Neural progenitor cell (in vitro differentiated cells): ENCODE results near the gene HEPACAM2. TPM values are rescaled to one million over a fixed set of nuclear protein-coding genes. Genes with fewer than 3 reads are reported as not detected.

Experiments
- DNase-seq: peaks from one replicate; pipeline ENCODE4 v3.0.0-alpha.2; 2016; ENCODE audit warnings: low spot score
- H2AFZ ChIP-seq: fragments of 200-600 bp; sonication (generic); replicated peaks from 2 replicates; pipeline ENCODE4 v1.6.1; 2016; ENCODE audit warnings: antibody characterized with exemption
- H3F3A ChIP-seq: fragments of 200-600 bp; sonication (generic); 2 replicates; pipeline ENCODE4 v1.6.1; 2016; ENCODE audit warnings: antibody characterized with exemption, low read depth
- H3K27ac ChIP-seq: fragments of 200-600 bp; sonication (generic); 2 replicates; pipeline ENCODE4 v1.5.1; 2016; ENCODE audit warnings: mild to moderate bottlenecking
- H3K27me3 ChIP-seq: fragments of 200-600 bp; sonication (generic); 2 replicates; pipeline ENCODE4 v1.6.1; 2016; ENCODE audit warnings: mild to moderate bottlenecking, moderate library complexity
- H3K36me3 ChIP-seq: fragments of 200-600 bp; sonication (generic); 2 replicates; pipeline ENCODE4 v1.5.1; 2016
- H3K4me1 ChIP-seq: fragments of 200-600 bp; sonication (generic); 2 replicates; pipeline ENCODE4 v1.6.1; 2016; ENCODE audit warnings: mixed run types
- H3K4me2 ChIP-seq: fragments of 200-600 bp; sonication (generic); 2 replicates; pipeline ENCODE4 v1.6.1; 2016
- H3K4me3 ChIP-seq: fragments of 200-600 bp; sonication (generic); 2 replicates; pipeline ENCODE4 v1.5.1; 2016
- H3K79me2 ChIP-seq: fragments of 200-600 bp; sonication (generic); 2 replicates; pipeline ENCODE4 v1.6.1; 2016; ENCODE audit warnings: low read depth
- H3K9ac ChIP-seq: fragments of 200-600 bp; sonication (generic); 2 replicates; pipeline ENCODE4 v1.6.1; 2016
- H3K9me3 ChIP-seq: fragments of 200-600 bp; sonication (generic); 2 replicates; pipeline ENCODE4 v1.5.1; 2016; ENCODE audit warnings: low read depth
- H4K20me1 ChIP-seq: fragments of 200-600 bp; sonication (generic); 2 replicates; pipeline ENCODE4 v1.6.1; 2016; ENCODE audit warnings: low read depth
- H3K27ac Mint-ChIP-seq: 3 replicates; pipeline ENCODE4 v1.8.0; 2021; ENCODE audit warnings: mixed read lengths
- H3K27me3 Mint-ChIP-seq: 2 replicates; pipeline ENCODE4 v1.8.0; 2022; ENCODE audit warnings: low read depth, mild to moderate bottlenecking, inconsistent platforms, moderate library complexity, mixed read lengths; ENCODE audit not compliant: insufficient read depth
- H3K36me3 Mint-ChIP-seq: 3 replicates; pipeline ENCODE4 v1.8.0; 2021; ENCODE audit warnings: mixed read lengths
- H3K4me1 Mint-ChIP-seq: 3 replicates; pipeline ENCODE4 v1.8.0; 2021; ENCODE audit warnings: mixed read lengths
- H3K4me3 Mint-ChIP-seq: 3 replicates; pipeline ENCODE4 v1.8.0; 2021; ENCODE audit warnings: mild to moderate bottlenecking, moderate library complexity, mixed read lengths
- H3K9me3 Mint-ChIP-seq: 3 replicates; pipeline ENCODE4 v1.8.0; 2020; ENCODE audit warnings: mixed read lengths
- EZH2 ChIP-seq: fragments of 200-600 bp; sonication (generic); IDR thresholded peaks from 2 replicates; pipeline ENCODE4 v1.6.1; 2017; ENCODE audit warnings: antibody characterized with exemption, mild to moderate bottlenecking, moderate library complexity
- EZH2phosphoT487 ChIP-seq: fragments of 200-600 bp; sonication (generic); IDR thresholded peaks from 2 replicates; pipeline ENCODE4 v1.6.1; 2017; ENCODE audit warnings: antibody characterized with exemption
- total RNA-seq: library from RNA; depleted of rRNA; stranded (reverse); fragments of >200 nt; gene quantifications from 2 replicates; pipeline ENCODE4 v1.2.3, GENCODE V29; 2015; ENCODE audit warnings: low replicate concordance
- TF ChIP-seq, protein P1 (sequence below): fragments of 200-600 bp; sonication (generic); IDR thresholded peaks from 2 replicates; pipeline ENCODE4 v1.5.1; 2017; ENCODE audit warnings: antibody characterized with exemption, mild to moderate bottlenecking

HEPACAM2 gene
- total RNA-seq, 1 donor from 2014 or later = not detected

- no peak for TF ChIP-seq EZH2
- TF ChIP-seq, protein P1, sequence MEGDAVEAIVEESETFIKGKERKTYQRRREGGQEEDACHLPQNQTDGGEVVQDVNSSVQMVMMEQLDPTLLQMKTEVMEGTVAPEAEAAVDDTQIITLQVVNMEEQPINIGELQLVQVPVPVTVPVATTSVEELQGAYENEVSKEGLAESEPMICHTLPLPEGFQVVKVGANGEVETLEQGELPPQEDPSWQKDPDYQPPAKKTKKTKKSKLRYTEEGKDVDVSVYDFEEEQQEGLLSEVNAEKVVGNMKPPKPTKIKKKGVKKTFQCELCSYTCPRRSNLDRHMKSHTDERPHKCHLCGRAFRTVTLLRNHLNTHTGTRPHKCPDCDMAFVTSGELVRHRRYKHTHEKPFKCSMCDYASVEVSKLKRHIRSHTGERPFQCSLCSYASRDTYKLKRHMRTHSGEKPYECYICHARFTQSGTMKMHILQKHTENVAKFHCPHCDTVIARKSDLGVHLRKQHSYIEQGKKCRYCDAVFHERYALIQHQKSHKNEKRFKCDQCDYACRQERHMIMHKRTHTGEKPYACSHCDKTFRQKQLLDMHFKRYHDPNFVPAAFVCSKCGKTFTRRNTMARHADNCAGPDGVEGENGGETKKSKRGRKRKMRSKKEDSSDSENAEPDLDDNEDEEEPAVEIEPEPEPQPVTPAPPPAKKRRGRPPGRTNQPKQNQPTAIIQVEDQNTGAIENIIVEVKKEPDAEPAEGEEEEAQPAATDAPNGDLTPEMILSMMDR = no peak
- TF ChIP-seq EZH2phosphoT487 = no peak
- H3K27ac ChIP-seq = no peak overlapping the region
- H3K4me1 ChIP-seq = no peaks in the 10 kb centered on the region
- H3K79me2 ChIP-seq = no peaks in the 10 kb centered on the region
- H4K20me1 ChIP-seq = no peaks in the 10 kb centered on the region
- Mint-ChIP-seq H3K4me3 (no peak overlapping the region), H3K9me3 (peaks cover 11% of the 10 kb centered on the region), H3K4me1 (no peaks in the 10 kb centered on the region), H3K36me3 (no peaks in the 10 kb centered on the region), H3K27me3 (peaks cover 4% of the 10 kb centered on the region), H3K27ac (no peak overlapping the region)
- no peak overlapping the region for H3K9ac ChIP-seq
- no peak for DNase-seq
- no peak overlapping the region for H3K4me3 ChIP-seq
- no peaks in the 10 kb centered on the region for H3K27me3 ChIP-seq
- H2AFZ ChIP-seq = no peak overlapping the region
- no peaks in the 10 kb centered on the region for H3K36me3 ChIP-seq
- no peaks in the 10 kb centered on the region for H3F3A ChIP-seq
- H3K9me3 ChIP-seq = no peaks in the 10 kb centered on the region
- no peak overlapping the region for H3K4me2 ChIP-seq
Observed at GRCh38 chr7:93172683-93173082, 53.6 kb downstream of the HEPACAM2 start.

GRCh38 chr7:93171606-93172226 is 54.6 kb downstream of the HEPACAM2 start:
- Histone ChIP-seq H3K27me3 (no peaks in the 10 kb centered on the region), H3K36me3 (no peaks in the 10 kb centered on the region), H3K4me3 (no peak overlapping the region), H2AFZ (no peak overlapping the region), H3K9me3 (no peaks in the 10 kb centered on the region), H3K79me2 (no peaks in the 10 kb centered on the region), H3K27ac (no peak overlapping the region), H3K4me1 (no peaks in the 10 kb centered on the region), H3K4me2 (no peak overlapping the region), H3F3A (no peaks in the 10 kb centered on the region), H4K20me1 (no peaks in the 10 kb centered on the region), H3K9ac (no peak overlapping the region)
- peaks cover 4% of the 10 kb centered on the region for H3K27me3 Mint-ChIP-seq
- H3K9me3 Mint-ChIP-seq = peaks cover 11% of the 10 kb centered on the region
- H3K36me3 Mint-ChIP-seq = no peaks in the 10 kb centered on the region
- DNase-seq = no peak
- H3K4me1 Mint-ChIP-seq = no peaks in the 10 kb centered on the region
- TF ChIP-seq EZH2 = no peak
- TF ChIP-seq EZH2phosphoT487 = no peak
- TF ChIP-seq, protein P1 = no peak
- H3K4me3 Mint-ChIP-seq = no peak overlapping the region
- no peak overlapping the region for H3K27ac Mint-ChIP-seq

DNA sequence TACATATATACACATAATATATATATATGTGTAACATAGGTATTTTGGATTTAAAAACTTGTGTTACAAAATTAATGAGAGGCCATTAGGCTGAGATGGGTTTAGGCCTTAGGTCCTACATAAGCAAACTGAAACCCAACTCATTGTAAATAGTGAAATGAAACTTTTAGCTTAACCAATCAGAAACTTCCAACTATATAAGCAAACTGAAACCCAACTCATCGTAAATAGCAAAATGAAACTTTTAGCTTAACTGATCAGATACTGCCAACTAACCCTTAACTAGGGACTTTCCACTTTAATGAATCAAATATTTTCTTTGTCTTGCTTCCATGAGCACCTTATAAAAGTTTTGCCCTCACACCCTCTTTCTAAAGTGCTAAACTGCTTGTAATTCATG is 60.8 kb downstream of the HEPACAM2 start:
- H3K4me1 Mint-ChIP-seq = no peaks in the 10 kb centered on the region
- H3K27me3 Mint-ChIP-seq = no peaks in the 10 kb centered on the region
- H3K36me3 Mint-ChIP-seq = no peaks in the 10 kb centered on the region
- H3K36me3 ChIP-seq = no peaks in the 10 kb centered on the region
- H3K4me3 ChIP-seq = no peak overlapping the region
- H3K4me3 Mint-ChIP-seq = no peak overlapping the region
- no peak overlapping the region for H3K27ac Mint-ChIP-seq
- no peaks in the 10 kb centered on the region for H3K9me3 ChIP-seq
- no peaks in the 10 kb centered on the region for H4K20me1 ChIP-seq
- H3F3A ChIP-seq = no peaks in the 10 kb centered on the region
- H3K4me2 ChIP-seq = no peak overlapping the region
- TF ChIP-seq, protein P1 = no peak
- H3K27ac ChIP-seq = no peak overlapping the region
- no peaks in the 10 kb centered on the region for H3K4me1 ChIP-seq
- no peak overlapping the region for H2AFZ ChIP-seq
- H3K27me3 ChIP-seq = peaks cover 4% of the 10 kb centered on the region
- H3K9me3 Mint-ChIP-seq = no peaks in the 10 kb centered on the region
- H3K9ac ChIP-seq = no peak overlapping the region
- DNase-seq = no peak
- H3K79me2 ChIP-seq = no peaks in the 10 kb centered on the region
